Fibroblast of mammary gland (primary cell): ENCODE results near the gene PLAC1.

Experiments
- DNase-seq: peaks from one replicate; pipeline ENCODE4 v3.0.0-alpha.2; 2010; ENCODE audit warnings: low read depth
- H3K4me3 ChIP-seq: 2 replicates; pipeline ENCODE4 v1.5.1; 2011; ENCODE audit warnings: low read depth, mild to moderate bottlenecking, low read length, moderate library complexity; ENCODE audit not compliant: control insufficient read depth
- TF ChIP-seq, protein P1 (sequence below): conservative IDR thresholded peaks from 2 replicates; pipeline ENCODE4 v1.5.1; 2011; ENCODE audit warnings: low read depth, low read length, inconsistent platforms; ENCODE audit not compliant: control insufficient read depth, insufficient read depth

PLAC1 gene

GRCh38 chrX:134573683-134574035, 84.6 kb downstream of the PLAC1 start:
- TF ChIP-seq, protein P1, sequence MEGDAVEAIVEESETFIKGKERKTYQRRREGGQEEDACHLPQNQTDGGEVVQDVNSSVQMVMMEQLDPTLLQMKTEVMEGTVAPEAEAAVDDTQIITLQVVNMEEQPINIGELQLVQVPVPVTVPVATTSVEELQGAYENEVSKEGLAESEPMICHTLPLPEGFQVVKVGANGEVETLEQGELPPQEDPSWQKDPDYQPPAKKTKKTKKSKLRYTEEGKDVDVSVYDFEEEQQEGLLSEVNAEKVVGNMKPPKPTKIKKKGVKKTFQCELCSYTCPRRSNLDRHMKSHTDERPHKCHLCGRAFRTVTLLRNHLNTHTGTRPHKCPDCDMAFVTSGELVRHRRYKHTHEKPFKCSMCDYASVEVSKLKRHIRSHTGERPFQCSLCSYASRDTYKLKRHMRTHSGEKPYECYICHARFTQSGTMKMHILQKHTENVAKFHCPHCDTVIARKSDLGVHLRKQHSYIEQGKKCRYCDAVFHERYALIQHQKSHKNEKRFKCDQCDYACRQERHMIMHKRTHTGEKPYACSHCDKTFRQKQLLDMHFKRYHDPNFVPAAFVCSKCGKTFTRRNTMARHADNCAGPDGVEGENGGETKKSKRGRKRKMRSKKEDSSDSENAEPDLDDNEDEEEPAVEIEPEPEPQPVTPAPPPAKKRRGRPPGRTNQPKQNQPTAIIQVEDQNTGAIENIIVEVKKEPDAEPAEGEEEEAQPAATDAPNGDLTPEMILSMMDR: no peak
- no peak for DNase-seq
- no peak overlapping the region for H3K4me3 ChIP-seq

- peak; percentile 22 for DNase-seq
- TF ChIP-seq, protein P1: no peak
- no peak overlapping the region for H3K4me3 ChIP-seq
Observed at GRCh38 chrX:134572816-134573682, 85.2 kb downstream of the PLAC1 start.

- no peak overlapping the region for H3K4me3 ChIP-seq
- peak; percentile 11 for DNase-seq
- TF ChIP-seq, protein P1: no peak
Observed at GRCh38 chrX:134571796-134572195, 86.5 kb downstream of the PLAC1 start.

DNA sequence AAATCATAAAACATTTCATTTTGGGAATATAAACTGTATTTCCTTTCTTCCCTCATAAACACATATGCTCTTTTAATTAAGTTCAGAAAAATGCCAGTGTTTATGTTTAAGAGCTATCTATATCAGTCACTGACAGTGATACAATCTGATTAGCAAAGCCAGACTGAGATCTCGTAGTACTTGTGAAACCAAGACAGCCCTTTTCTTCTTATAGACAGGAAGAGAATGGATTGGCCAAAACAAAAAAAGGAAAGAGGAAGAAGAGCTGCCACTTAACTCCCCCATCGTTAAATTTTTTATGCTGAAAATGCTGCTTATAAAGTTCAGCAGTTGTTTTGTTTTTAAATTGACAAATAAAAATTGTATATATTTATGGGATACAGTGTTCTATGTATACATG, 87.4 kb downstream of the PLAC1 start:
- no peak for DNase-seq
- H3K4me3 ChIP-seq: no peak overlapping the region
- TF ChIP-seq, protein P1: no peak

DNA sequence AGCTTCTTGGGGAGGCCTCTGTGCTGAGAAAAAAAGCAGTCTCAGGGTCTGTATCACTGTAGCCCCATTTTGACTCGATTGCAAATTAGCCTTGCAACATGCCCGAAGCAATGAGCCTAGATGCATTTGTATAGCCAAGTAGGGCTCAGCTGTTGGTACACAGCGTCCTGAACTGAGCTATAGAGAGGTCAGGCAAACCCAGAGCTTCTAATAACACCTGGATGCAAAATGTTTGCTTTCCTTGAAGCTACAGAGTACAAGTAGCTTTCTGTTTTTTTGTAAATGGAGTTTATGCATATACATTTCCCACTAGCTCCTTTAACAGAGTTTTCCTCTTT, 87.8 kb downstream of the PLAC1 start:
- H3K4me3 ChIP-seq: no peak overlapping the region
- TF ChIP-seq, protein P1: no peak
- no peak for DNase-seq

DNA sequence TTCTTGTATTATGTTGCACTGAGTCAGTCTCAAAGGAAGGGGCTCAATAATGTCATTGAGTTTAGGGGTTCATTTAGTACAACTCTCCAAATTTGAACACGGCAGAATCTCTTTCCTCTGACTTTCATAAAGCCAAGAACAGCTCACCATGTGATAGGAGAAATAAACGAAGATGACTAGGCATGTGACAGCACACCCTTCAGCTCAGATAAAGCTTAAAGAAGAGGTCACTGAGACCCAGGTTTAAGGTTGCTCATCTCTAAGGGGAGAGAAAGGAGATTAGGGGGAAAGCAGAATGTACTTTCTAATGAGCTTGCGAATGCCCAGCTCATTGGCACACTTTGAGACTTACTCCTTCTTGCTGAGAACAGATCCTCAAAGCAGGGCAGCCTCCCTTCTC, 89.0 kb downstream of the PLAC1 start:
- no peak overlapping the region for H3K4me3 ChIP-seq
- TF ChIP-seq, protein P1: no peak
- no peak for DNase-seq
